ENCODE data around the gene SDK1. TPM values are rescaled to one million over a fixed set of nuclear protein-coding genes. Genes with fewer than 3 reads are reported as not detected.

Gene SDK1
- total and polyA plus RNA-seq, 4 experiments from 2014 or later, result 0.06 to 0.26 TPM; not detected in 2

DNA sequence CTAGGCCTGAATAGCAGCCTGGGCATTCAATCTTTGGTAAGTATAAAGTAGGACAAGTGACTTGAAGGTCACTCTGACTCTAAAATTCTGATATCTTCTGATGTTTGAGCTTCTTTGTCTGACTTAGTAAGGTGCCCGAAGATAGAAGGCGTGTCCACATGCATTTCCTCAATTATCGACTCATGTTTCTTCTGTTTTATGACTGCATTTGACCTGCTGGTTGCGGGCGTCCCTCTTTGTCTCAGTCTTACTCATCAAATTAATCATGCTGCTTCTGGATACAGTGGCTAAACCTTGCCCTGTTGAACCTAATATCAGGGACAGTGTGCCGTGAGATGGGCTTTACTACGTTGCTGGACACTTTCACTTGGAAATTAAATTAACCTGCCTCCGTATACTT lies 534.1 kb downstream of the SDK1 start:
- no peaks in the 10 kb centered on the region for H3K36me3 Mint-ChIP-seq

GRCh38 chr7:3836855-3837254 lies 535.8 kb downstream of the SDK1 start:
- Histone ChIP-seq H3K27ac (ENCODE audit: low read depth, low read length) (no peak overlapping the region), H3K36me3 (ENCODE audit: insufficient read depth, low read length) (no peaks in the 10 kb centered on the region), H3K27me3 (ENCODE audit: insufficient read depth, low read length) (no peaks in the 10 kb centered on the region), H3K4me3 (ENCODE audit: low read length in 2 of 2) (no peak overlapping the region), H3K9me3 (ENCODE audit: control insufficient read depth in 1 of 2, low read length in 2 of 2) (no peaks in the 10 kb centered on the region), H3K4me1 (ENCODE audit: insufficient read depth, low read length) (no peaks in the 10 kb centered on the region)
- H3K9me3 Mint-ChIP-seq, result no peaks in the 10 kb centered on the region
- H3K4me3 Mint-ChIP-seq, result no peak overlapping the region
- CTCF ChIA-PET (ENCODE audit: partially characterized antibody), result no interaction called here
- POLR2A ChIA-PET (ENCODE audit: partially characterized antibody), result no interaction called here
- no peak overlapping the region for H3K27ac Mint-ChIP-seq
- DNase-seq, result no peak
- no peaks in the 10 kb centered on the region for H3K36me3 Mint-ChIP-seq
- intact Hi-C loops (cut with micrococcal nuclease), result no loop called here
- no peaks in the 10 kb centered on the region for H3K4me1 Mint-ChIP-seq
- peaks cover 4 to 13% of the 10 kb centered on the region in 2 donors for H3K27me3 Mint-ChIP-seq

More for the DNA sequence above, 534.1 kb downstream of the SDK1 start:
- Histone ChIP-seq H3K27me3 (ENCODE audit: insufficient read depth, low read length) (no peaks in the 10 kb centered on the region), H3K4me1 (ENCODE audit: insufficient read depth, low read length) (no peaks in the 10 kb centered on the region), H3K27ac (ENCODE audit: low read depth, low read length) (no peak overlapping the region), H3K4me3 (ENCODE audit: low read length in 2 of 2) (no peak overlapping the region), H3K9me3 (ENCODE audit: control insufficient read depth in 1 of 2, low read length in 2 of 2) (no peaks in the 10 kb centered on the region), H3K36me3 (ENCODE audit: insufficient read depth, low read length) (no peaks in the 10 kb centered on the region)
- no peaks in the 10 kb centered on the region for H3K9me3 Mint-ChIP-seq
- no peak overlapping the region for H3K4me3 Mint-ChIP-seq
- ChIA-PET POLR2A (ENCODE audit: partially characterized antibody) (no interaction called here), CTCF (ENCODE audit: partially characterized antibody) (no interaction called here)
- no peak overlapping the region for H3K27ac Mint-ChIP-seq
- DNase-seq, result no peak
- intact Hi-C loops (cut with micrococcal nuclease), result no loop called here
- no peaks in the 10 kb centered on the region for H3K4me1 Mint-ChIP-seq
- H3K27me3 Mint-ChIP-seq, result peaks cover 5 to 11% of the 10 kb centered on the region in 2 donors

DNA sequence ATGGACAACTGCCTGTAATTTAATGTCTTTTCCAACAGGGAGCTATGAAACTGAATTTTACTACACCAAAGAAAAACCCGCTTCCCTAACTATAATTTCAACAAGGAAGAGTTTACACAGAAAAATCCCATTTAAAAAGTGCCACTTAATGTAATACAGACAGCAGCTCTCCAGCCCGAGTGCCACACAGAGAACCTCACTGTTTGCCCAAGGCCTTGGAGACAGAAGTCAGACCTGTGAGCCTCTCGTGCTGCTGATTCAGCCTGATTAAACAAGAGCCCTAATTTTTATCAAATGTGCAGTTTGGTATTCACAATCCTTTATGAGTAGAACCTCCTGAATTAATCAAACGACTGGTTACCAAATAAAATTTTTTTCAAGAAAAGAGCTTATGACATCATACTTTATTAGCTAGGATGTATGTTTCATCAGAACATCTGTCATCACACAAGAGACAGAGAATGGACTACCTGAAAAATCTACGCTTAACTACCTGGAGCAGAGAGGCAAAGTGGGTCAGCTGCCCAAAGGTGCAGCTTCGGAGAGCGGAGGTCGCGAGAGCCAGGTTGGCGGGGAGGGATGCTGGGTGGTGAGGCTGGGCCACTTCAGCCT lies 543.6 kb downstream of the SDK1 start:
- no peak overlapping the region for H3K27ac Mint-ChIP-seq
- H3K4me3 Mint-ChIP-seq, result no peak overlapping the region
- Histone ChIP-seq H3K9me3 (ENCODE audit: control insufficient read depth in 1 of 2, low read length in 2 of 2) (no peaks in the 10 kb centered on the region), H3K27ac (ENCODE audit: low read depth, low read length) (no peak overlapping the region), H3K4me3 (ENCODE audit: low read length in 2 of 2) (no peak overlapping the region), H3K4me1 (ENCODE audit: insufficient read depth, low read length) (no peaks in the 10 kb centered on the region), H3K36me3 (ENCODE audit: insufficient read depth, low read length) (no peaks in the 10 kb centered on the region), H3K27me3 (ENCODE audit: insufficient read depth, low read length) (no peaks in the 10 kb centered on the region)
- ChIA-PET POLR2A (ENCODE audit: partially characterized antibody) (no interaction called here), CTCF (ENCODE audit: partially characterized antibody) (no interaction called here)
- intact Hi-C loops (cut with micrococcal nuclease), result no loop called here
- H3K9me3 Mint-ChIP-seq, result no peaks in the 10 kb centered on the region
- no peaks in the 10 kb centered on the region for H3K4me1 Mint-ChIP-seq
- peaks cover 2 to 6% of the 10 kb centered on the region in 2 donors for H3K27me3 Mint-ChIP-seq
- no peak for DNase-seq
- no peaks in the 10 kb centered on the region for H3K36me3 Mint-ChIP-seq

- no peaks in the 10 kb centered on the region for H3K9me3 ChIP-seq (ENCODE audit: control insufficient read depth in 1 of 2, low read length in 2 of 2)
- H3K4me3 ChIP-seq (ENCODE audit: low read length in 2 of 2), result no peak overlapping the region
- no peak for DNase-seq
- H3K36me3 Mint-ChIP-seq, result no peaks in the 10 kb centered on the region
- ChIA-PET CTCF (ENCODE audit: partially characterized antibody) (no interaction called here), POLR2A (ENCODE audit: partially characterized antibody) (no interaction called here)
- intact Hi-C loops (cut with micrococcal nuclease), result no loop called here
- H3K27ac Mint-ChIP-seq, result no peak overlapping the region
- no peaks in the 10 kb centered on the region for H3K4me1 Mint-ChIP-seq
- H3K4me1 ChIP-seq (ENCODE audit: insufficient read depth, low read length), result no peaks in the 10 kb centered on the region
- no peak overlapping the region for H3K27ac ChIP-seq (ENCODE audit: low read depth, low read length)
- no peaks in the 10 kb centered on the region for H3K9me3 Mint-ChIP-seq
- H3K36me3 ChIP-seq (ENCODE audit: insufficient read depth, low read length), result no peaks in the 10 kb centered on the region
- peaks cover 2 to 5% of the 10 kb centered on the region in 2 donors for H3K27me3 Mint-ChIP-seq
- H3K4me3 Mint-ChIP-seq, result no peak overlapping the region
- no peaks in the 10 kb centered on the region for H3K27me3 ChIP-seq (ENCODE audit: insufficient read depth, low read length)
Observed at GRCh38 chr7:3846738-3847137, 545.7 kb downstream of the SDK1 start.

GRCh38 chr7:3847336-3847735 lies 546.3 kb downstream of the SDK1 start:
- Mint-ChIP-seq H3K27ac (no peak overlapping the region), H3K4me3 (no peak overlapping the region), H3K9me3 (no peaks in the 10 kb centered on the region), H3K36me3 (no peaks in the 10 kb centered on the region), H3K27me3 (peaks cover 4 to 5% of the 10 kb centered on the region in 2 donors), H3K4me1 (no peaks in the 10 kb centered on the region)
- Histone ChIP-seq H3K4me3 (ENCODE audit: low read length in 2 of 2) (no peak overlapping the region), H3K4me1 (ENCODE audit: insufficient read depth, low read length) (no peaks in the 10 kb centered on the region), H3K27me3 (ENCODE audit: insufficient read depth, low read length) (no peaks in the 10 kb centered on the region), H3K27ac (ENCODE audit: low read depth, low read length) (no peak overlapping the region), H3K9me3 (ENCODE audit: control insufficient read depth in 1 of 2, low read length in 2 of 2) (no peaks in the 10 kb centered on the region), H3K36me3 (ENCODE audit: insufficient read depth, low read length) (no peaks in the 10 kb centered on the region)
- POLR2A ChIA-PET (ENCODE audit: partially characterized antibody), result no interaction called here
- intact Hi-C loops (cut with micrococcal nuclease), result no loop called here
- no peak for DNase-seq
- CTCF ChIA-PET (ENCODE audit: partially characterized antibody), result no interaction called here

GRCh38 chr7:3859431-3859830 lies 558.4 kb downstream of the SDK1 start:
- CTCF ChIA-PET (ENCODE audit: partially characterized antibody), result no interaction called here
- Mint-ChIP-seq H3K36me3 (no peaks in the 10 kb centered on the region), H3K9me3 (peaks cover 0 to 3% (median 0%) of the 10 kb centered on the region in 8 donors), H3K27ac (no peak overlapping the region), H3K27me3 (peaks cover 2 to 9% of the 10 kb centered on the region in 2 donors), H3K4me3 (no peak overlapping the region), H3K4me1 (no peaks in the 10 kb centered on the region)
- Histone ChIP-seq H3K27me3 (ENCODE audit: insufficient read depth, low read length) (no peaks in the 10 kb centered on the region), H3K9me3 (ENCODE audit: control insufficient read depth in 1 of 2, low read length in 2 of 2) (no peaks in the 10 kb centered on the region), H3K27ac (ENCODE audit: low read depth, low read length) (no peak overlapping the region), H3K36me3 (ENCODE audit: insufficient read depth, low read length) (no peaks in the 10 kb centered on the region), H3K4me3 (ENCODE audit: low read length in 2 of 2) (no peak overlapping the region), H3K4me1 (ENCODE audit: insufficient read depth, low read length) (no peaks in the 10 kb centered on the region)
- POLR2A ChIA-PET (ENCODE audit: partially characterized antibody), result no interaction called here
- intact Hi-C loops (cut with micrococcal nuclease), result no loop called here
- DNase-seq, result no peak

GRCh38 chr7:3860932-3861331 lies 559.9 kb downstream of the SDK1 start:
- no peaks in the 10 kb centered on the region for H3K9me3 ChIP-seq (ENCODE audit: control insufficient read depth in 1 of 2, low read length in 2 of 2)
- no peaks in the 10 kb centered on the region for H3K27me3 ChIP-seq (ENCODE audit: insufficient read depth, low read length)
- Mint-ChIP-seq H3K4me3 (no peak overlapping the region), H3K27ac (no peak overlapping the region), H3K9me3 (peaks cover 0 to 2% (median 0%) of the 10 kb centered on the region in 8 donors), H3K27me3 (peaks cover 3 to 14% of the 10 kb centered on the region in 2 donors), H3K36me3 (no peaks in the 10 kb centered on the region), H3K4me1 (no peaks in the 10 kb centered on the region)
- no peak overlapping the region for H3K4me3 ChIP-seq (ENCODE audit: low read length in 2 of 2)
- ChIA-PET CTCF (ENCODE audit: partially characterized antibody) (interaction anchor here (0.9 kb wide), 1 partner anchor 14 kb away, joined by 3 read pairs; no protein-coding TSS in a partner anchor), POLR2A (ENCODE audit: partially characterized antibody) (no interaction called here)
- H3K4me1 ChIP-seq (ENCODE audit: insufficient read depth, low read length), result no peaks in the 10 kb centered on the region
- H3K27ac ChIP-seq (ENCODE audit: low read depth, low read length), result no peak overlapping the region
- intact Hi-C loops (cut with micrococcal nuclease), result no loop called here
- DNase-seq, result no peak
- no peaks in the 10 kb centered on the region for H3K36me3 ChIP-seq (ENCODE audit: insufficient read depth, low read length)

- DNase-seq, result no peak
- no peaks in the 10 kb centered on the region for H3K36me3 ChIP-seq (ENCODE audit: insufficient read depth, low read length)
- no peak overlapping the region for H3K27ac Mint-ChIP-seq
- H3K27me3 Mint-ChIP-seq, result peaks cover 5 to 14% of the 10 kb centered on the region in 2 donors
- H3K4me3 ChIP-seq (ENCODE audit: low read length in 2 of 2), result no peak overlapping the region
- H3K4me1 Mint-ChIP-seq, result no peaks in the 10 kb centered on the region
- peaks cover 0 to 2% (median 0%) of the 10 kb centered on the region in 8 donors for H3K9me3 Mint-ChIP-seq
- POLR2A ChIA-PET (ENCODE audit: partially characterized antibody), result no interaction called here
- H3K27ac ChIP-seq (ENCODE audit: low read depth, low read length), result no peak overlapping the region
- H3K4me1 ChIP-seq (ENCODE audit: insufficient read depth, low read length), result no peaks in the 10 kb centered on the region
- H3K4me3 Mint-ChIP-seq, result no peak overlapping the region
- H3K27me3 ChIP-seq (ENCODE audit: insufficient read depth, low read length), result no peaks in the 10 kb centered on the region
- CTCF ChIA-PET (ENCODE audit: partially characterized antibody), result interaction anchor here (0.9 kb wide), 1 partner anchor 14 kb away, joined by 3 read pairs; no protein-coding TSS in a partner anchor
- intact Hi-C loops (cut with micrococcal nuclease), result no loop called here
- no peaks in the 10 kb centered on the region for H3K9me3 ChIP-seq (ENCODE audit: control insufficient read depth in 1 of 2, low read length in 2 of 2)
- H3K36me3 Mint-ChIP-seq, result no peaks in the 10 kb centered on the region
Observed at GRCh38 chr7:3861386-3861785, 560.3 kb downstream of the SDK1 start.

Measured in CD4-positive, alpha-beta memory T cell (primary cell).